ENCODE results near the gene UBE4A. TPM values are rescaled to one million over a fixed set of nuclear protein-coding genes. Genes with fewer than 3 reads are reported as not detected.

UBE4A gene
- total RNA-seq (2011; cell fraction: chromatin; rRNA removed; ENCODE audit: low replicate concordance), result 31.9 and 53.7 TPM in 2 replicates
- total RNA-seq (2011; cell fraction: nucleolus; rRNA removed), result 23.5 and 25.8 TPM in 2 replicates
- 45.1 and 82.0 TPM in 2 replicates for total RNA-seq (2011; cell fraction: nucleoplasm; rRNA removed)
- total RNA-seq (2014; rRNA removed), result 26.8 and 32.4 TPM in 2 replicates
- 44.8 and 50.6 TPM in 2 replicates for total RNA-seq (2014; rRNA removed; fragmentation: Illumina TruSeq; extraction: Trizol)
- 41.8 and 45.2 TPM in 2 replicates for total RNA-seq (2015; rRNA removed; fragmentation: Illumina TruSeq; extraction: Trizol)
- 33.6 and 37.0 TPM in 2 replicates for total RNA-seq (2021)
- 22.9 and 23.9 TPM in 2 replicates for polyA plus RNA-seq (2011; rRNA removed)
- polyA plus RNA-seq (2011; cell fraction: cytosol; rRNA removed), result 12.4 and 17.6 TPM in 2 replicates
- polyA plus RNA-seq (2011; cell fraction: nucleus; rRNA removed), result 54.3 and 63.0 TPM in 2 replicates
- 19.3 and 19.9 TPM in 2 replicates for polyA plus RNA-seq (2012)
- 29.2 and 32.8 TPM in 2 replicates for polyA plus RNA-seq (2014; fragmentation: Illumina TruSeq; extraction: Trizol)
- 10 to 100 TPM; 13.5 to 17.1 TPM for polyA plus RNA-seq (2014; fragmentation: Nextera tagmentation; extraction: Ambion mirVana)
- 17.8 and 18.0 TPM in 2 replicates for polyA plus RNA-seq (2014; rRNA removed)
- 47.1 and 48.0 TPM in 2 replicates for polyA minus RNA-seq (2011; rRNA and poly(A)+ RNA removed)
- 28.5 and 37.0 TPM in 2 replicates for polyA minus RNA-seq (2011; cell fraction: cytosol; rRNA and poly(A)+ RNA removed)
- 12.4 and 25.8 TPM in 2 replicates for polyA minus RNA-seq (2011; cell fraction: nucleus; rRNA and poly(A)+ RNA removed)
- percentile 79 among the genes with signal in this experiment for Bru-seq, nascent RNA
- percentile 85 among the genes with signal in this experiment for BruChase-seq, experiment 1, labeled RNA remaining after a 2-hour chase
- BruChase-seq, experiment 2, labeled RNA remaining after a 6-hour chase, result percentile 88 among the genes with signal in this experiment
- long read RNA-seq, experiment 1, full-length matches to known transcripts, result 10 of 59 reads
- long read RNA-seq, experiment 1, partial matches to known transcripts, result 13 of 59 reads
- long read RNA-seq, experiment 1, other reads (novel, unspliced or antisense), result 36 of 59 reads
- long read RNA-seq, experiment 2, full-length matches to known transcripts, result 1 of 21 reads
- long read RNA-seq, experiment 2, partial matches to known transcripts, result 2 of 21 reads
- long read RNA-seq, experiment 2, other reads (novel, unspliced or antisense), result 18 of 21 reads
- long read RNA-seq, experiment 3, full-length matches to known transcripts, result 4 of 47 reads
- long read RNA-seq, experiment 3, partial matches to known transcripts, result 35 of 47 reads
- long read RNA-seq, experiment 3, other reads (novel, unspliced or antisense), result 8 of 47 reads

GRCh38 chr11:118359295-118359958 is at the start of gene UBE4A:
UBE4A (plus strand) TSS chr11:118359600; CDS start chr11:118365081, 5,481 bp downstream.
- Histone ChIP-seq H3K79me2 (ENCODE audit: control insufficient read depth, insufficient read depth, low read length) (peaks cover 37% of the 10 kb centered on the region), H3K4me1 (replicated peaks in 1 of 2; ENCODE audit: control insufficient read depth in 2 of 2, insufficient read depth in 2 of 2, low read length in 2 of 2) (peaks cover 4 to 5% of the 10 kb centered on the region in 2 experiments; a peak in 2 of 5 replicates), H3K36me3 (ENCODE audit: control insufficient read depth, insufficient read depth, low read length) (peaks cover 17% of the 10 kb centered on the region; the same call in 2 of the 3 replicates), H3K4me3 (peak within 1 kb of the TSS; percentile 79), H3K27ac (ENCODE audit: extremely low read depth, low read depth, low read length) (peak within 1 kb of the TSS; percentile 77), H3K9me3 (replicated peaks; ENCODE audit: control insufficient read depth, insufficient read depth, low read depth, low read length) (peaks cover 5% of the 10 kb centered on the region; the same call in 1 of the 2 replicates), H3K4me2 (ENCODE audit: insufficient read depth, low read length) (peak within 1 kb of the TSS; percentile 99), H4K20me1 (replicated peaks; ENCODE audit: control insufficient read depth, insufficient read depth, low read length) (no peaks in the 10 kb centered on the region), H3K9ac (ENCODE audit: insufficient read depth in 1 of 2, low read depth in 2 of 2, low read length in 2 of 2) (peak within 1 kb of the TSS; percentile 89), H3K27me3 (ENCODE audit: control insufficient read depth in 2 of 2, insufficient read depth in 2 of 2, low read length in 2 of 2) (no peaks in the 10 kb centered on the region), H2AFZ (ENCODE audit: low read depth, low read length) (peak within 1 kb of the TSS; percentile 97), H3K9me1 (ENCODE audit: control insufficient read depth, insufficient read depth, low read length) (no peaks in the 10 kb centered on the region)
- peak; percentile 95 for ATAC-seq
- peak; percentile 96 for FAIRE-seq
- no TSS peak for BruUV-seq (replicated peaks)
- intact Hi-C loops (cut with micrococcal nuclease), result no loop called here
- in situ Hi-C loops (cut with MboI), result no loop called here
- WGBS (ENCODE audit: insufficient coverage, low coverage, missing lambda C conversion rate), result 12% methylated on average over 33 of the region's 33 CpGs
- DNase-seq (ENCODE audit: extremely low read depth in 1 of 4, low spot score in 3 of 4), result peak; percentile 86 to 98 (median 88)
- ChIA-PET CTCF (ENCODE audit: low intra/inter-chr PET ratio) (interaction anchor here (1.3 kb wide), 1 partner anchor 167 kb away, joined by 4 read pairs; no protein-coding TSS in a partner anchor), POLR2A (interaction anchor here (0.6 to 1.0 kb wide), 3 partner anchors 14 to 244 kb away, joined by 3 to 4 read pairs (median 4); no protein-coding TSS in a partner anchor)
- TF ChIP-seq SAFB2 (IDR thresholded peaks at IDR 0.05; ENCODE audit: borderline replicate concordance, low read depth, low read length, severe bottlenecking) (no peak), THRAP3 (IDR thresholded peaks at IDR 0.05; ENCODE audit: borderline replicate concordance) (no peak), BHLHE40 (IDR thresholded peaks at IDR 0.05; ENCODE audit: low read length) (0 out of 2 replicates have a peak, but pooled peaks have one; percentile 11), RAD51 (IDR thresholded peaks at IDR 0.05; ENCODE audit: borderline replicate concordance, low read depth) (no peak), ZNF655 (CRISPR knock-in tag; IDR thresholded peaks at IDR 0.05) (no peak), ZBTB12 (CRISPR knock-in tag; IDR thresholded peaks at IDR 0.05) (peak; percentile 95), HMG20B (CRISPR knock-in tag; IDR thresholded peaks at IDR 0.05) (no peak), ATF4 (CRISPR knock-in tag; IDR thresholded peaks at IDR 0.05) (peak; percentile 56; the same call in 1 of the 2 replicates), SMARCA5 (IDR thresholded peaks at IDR 0.05) (peak; percentile 63), ZNF354B (CRISPR knock-in tag; IDR thresholded peaks at IDR 0.05) (no peak), ETV1 (tag; conservative IDR thresholded peaks at IDR 0.05; ENCODE audit: low read depth) (peak; percentile 97), BCOR (IDR thresholded peaks at IDR 0.05) (peak; percentile 75), ZNF316 (IDR thresholded peaks at IDR 0.05) (peak; percentile 6; the same call in 1 of the 2 replicates)

Data from K562 (cell line).